GM19099 (cell line): Measurements from ENCODE around the gene CSF3R.

Experiments
- POLR2A ChIP-seq: IDR thresholded peaks from 3 replicates; pipeline ENCODE4 v1.6.1; 2011; ENCODE audit warnings: low read depth; ENCODE audit not compliant: insufficient read length; ENCODE audit errors: extremely low read depth

CSF3R gene

DNA sequence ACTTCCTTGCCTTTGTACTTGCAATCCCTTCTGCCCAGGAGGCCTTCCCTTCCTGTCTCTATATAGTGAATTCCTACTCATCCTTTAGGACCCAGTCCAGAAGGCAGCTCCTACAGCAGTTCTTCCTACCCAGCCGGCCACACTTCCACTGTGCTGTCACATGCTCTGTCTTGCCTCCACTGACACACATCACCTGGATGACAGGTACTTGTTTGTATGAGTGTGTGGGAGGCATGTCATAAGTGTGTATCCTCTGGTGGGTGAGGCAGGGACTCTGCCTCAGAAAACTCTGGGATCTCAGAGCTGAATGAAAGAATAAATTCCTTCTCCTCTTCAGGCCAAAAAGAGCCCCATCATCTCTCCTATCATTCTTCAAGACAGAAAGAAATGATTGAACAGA lies 27.3 kb downstream of the CSF3R start:
- TF ChIP-seq POLR2A: no peak

DNA sequence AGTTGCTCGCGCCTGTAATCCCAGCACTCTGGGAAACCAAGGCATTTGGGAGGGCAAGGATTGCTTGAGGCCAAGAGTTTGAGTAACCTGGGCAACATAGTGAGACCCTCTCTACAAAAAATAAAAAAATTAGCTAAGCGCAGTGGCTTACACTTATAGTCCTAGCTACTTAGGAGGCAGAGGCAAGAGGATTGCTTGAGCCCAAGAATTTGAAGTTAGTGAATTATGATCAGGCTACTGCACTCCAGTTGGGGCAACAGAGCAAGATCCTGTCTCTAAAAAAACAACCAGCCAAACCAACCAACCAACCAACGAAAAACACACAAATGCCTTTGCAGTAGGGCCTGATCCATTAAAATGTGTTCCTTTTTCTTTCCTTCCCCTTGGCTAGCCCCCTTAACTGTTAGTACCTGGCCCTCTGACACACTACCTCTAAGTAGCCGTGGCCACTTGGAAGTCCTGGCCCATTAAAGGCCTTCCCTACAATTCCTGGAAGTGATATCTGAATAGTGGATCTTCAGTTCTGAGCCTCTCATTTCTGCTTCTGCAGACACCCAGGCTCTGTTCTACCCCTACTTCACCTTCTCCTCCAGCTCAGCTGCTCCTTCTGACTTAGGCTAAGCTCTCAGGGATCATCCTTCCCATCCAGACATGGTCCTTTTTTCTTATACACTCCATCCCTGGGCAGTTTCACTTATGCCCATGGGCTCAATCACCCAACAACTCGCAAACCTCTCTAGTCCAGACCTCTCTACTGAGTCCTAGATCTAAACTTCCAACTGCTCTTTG lies 28.9 kb downstream of the CSF3R start:
- no peak for TF ChIP-seq POLR2A

DNA sequence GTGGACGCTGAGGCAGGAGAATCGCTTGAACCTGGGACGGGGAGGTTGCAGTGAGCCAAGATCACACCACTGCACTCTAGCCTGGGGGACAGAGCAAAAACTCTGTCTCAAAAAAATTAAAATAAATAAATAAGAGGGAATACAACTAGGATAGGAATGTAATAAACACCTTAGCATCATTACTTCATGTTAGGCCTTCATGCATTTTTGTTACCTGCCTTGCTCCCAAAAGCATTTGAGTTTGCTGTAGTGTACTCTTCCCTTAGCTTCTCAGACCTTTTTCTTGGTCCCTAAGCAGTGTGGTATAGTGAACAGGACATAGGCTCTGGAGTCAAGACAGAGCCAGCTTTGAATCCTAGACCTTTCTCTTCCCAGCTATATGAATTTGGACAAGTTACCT lies 29.7 kb downstream of the CSF3R start:
- no peak for TF ChIP-seq POLR2A

DNA sequence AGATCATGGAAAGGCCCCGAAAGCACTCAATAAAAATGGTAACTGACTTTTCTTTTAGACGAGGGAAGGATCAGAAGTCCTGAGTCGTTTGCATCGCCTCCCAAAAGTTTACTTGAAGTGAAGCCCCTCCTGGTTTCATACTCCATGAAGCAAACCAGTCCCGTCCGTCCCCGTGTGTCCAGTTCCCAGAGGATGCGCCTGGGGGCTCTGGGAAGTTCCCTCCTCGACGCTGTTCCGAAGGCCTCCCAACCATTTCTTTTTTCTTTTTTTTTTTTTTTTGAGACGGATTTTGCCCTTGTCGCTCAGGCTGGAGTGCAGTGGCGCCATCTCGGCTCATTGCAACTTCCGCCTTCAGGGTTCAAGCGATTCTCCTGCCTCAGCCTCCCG lies 31.8 kb downstream of the CSF3R start:
- TF ChIP-seq POLR2A: no peak

DNA sequence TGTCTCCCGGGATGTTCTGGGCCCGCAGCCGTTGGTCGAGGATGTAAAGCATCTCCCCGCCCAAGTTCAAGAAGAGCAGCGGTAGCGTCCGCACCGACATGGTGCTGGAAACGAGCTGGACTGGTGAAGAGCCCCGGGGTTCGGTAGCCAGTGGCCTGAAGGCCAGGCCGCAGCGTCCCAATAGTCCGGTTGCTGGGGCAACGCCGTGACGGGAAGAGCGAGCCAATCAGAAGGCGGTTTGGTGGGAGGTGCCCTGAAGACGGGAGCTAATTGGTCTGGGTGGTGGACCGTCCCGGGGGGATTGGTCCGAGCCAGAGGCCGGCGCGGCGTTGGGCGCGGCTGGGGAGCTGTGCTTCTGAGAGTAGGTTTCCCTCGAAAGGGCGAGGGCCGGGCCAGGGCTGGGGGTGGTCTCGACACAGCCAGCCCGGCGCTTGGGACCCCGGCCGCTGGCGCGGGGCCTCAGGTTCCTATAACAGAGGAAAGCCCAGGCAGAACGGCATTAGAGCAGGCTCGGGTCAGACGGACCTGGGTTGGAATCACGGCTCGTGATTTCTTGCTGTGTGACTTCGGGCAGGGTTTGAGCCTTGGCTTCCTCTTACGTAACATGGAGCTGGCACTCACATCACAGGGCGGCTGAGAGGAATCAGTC lies 32.3 kb downstream of the CSF3R start, which contains the start of gene OSCP1:
OSCP1 (minus strand) TSS at position 182 of the 649 bp plus-strand sequence; CDS start at position 100, 82 bp downstream.
- peak; percentile 88 for TF ChIP-seq POLR2A

DNA sequence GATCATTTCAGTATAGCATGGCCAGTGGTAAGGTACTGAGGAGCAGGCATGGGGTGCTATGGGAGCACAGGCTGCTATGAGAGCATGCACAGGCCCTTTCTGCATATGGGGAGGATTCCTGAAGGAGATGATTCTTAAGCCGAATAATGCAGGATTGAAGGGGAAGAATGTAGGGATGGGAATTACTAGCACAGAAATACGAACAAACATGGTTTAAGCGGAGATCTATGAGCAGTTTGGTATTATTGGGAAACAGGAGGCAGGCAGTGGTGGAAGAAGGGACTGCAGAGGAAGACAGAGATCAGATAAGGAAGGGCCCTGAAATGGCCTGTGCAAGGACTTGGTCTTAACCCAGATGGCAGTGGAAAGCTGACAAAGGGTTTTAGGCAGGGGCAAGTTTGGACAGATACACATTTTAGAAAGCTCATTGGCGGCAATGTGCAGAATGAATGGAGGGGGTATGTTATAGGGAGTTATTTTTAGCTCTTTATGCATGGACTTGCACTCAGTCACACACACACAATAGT lies 34.1 kb downstream of the CSF3R start:
- no peak for TF ChIP-seq POLR2A

DNA sequence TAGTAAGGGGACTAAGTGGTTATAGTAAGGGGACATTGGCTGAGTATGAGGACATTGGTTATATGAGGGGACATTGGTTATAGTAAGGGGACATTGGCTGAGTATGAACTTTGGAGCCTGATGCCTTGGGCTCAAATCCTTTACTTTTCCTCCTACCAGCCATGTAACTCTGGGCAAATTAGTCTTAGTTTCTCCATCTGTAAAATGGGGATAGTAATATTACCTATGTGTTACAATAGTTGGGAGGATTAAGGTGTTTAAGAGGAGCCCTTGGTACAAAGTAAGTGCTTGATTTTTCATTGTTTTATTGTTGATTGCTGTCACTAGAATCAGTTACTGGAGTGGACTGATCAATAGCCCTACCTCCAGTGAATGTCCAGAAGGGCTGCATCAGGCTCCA lies 35.3 kb downstream of the CSF3R start:
- no peak for TF ChIP-seq POLR2A

DNA sequence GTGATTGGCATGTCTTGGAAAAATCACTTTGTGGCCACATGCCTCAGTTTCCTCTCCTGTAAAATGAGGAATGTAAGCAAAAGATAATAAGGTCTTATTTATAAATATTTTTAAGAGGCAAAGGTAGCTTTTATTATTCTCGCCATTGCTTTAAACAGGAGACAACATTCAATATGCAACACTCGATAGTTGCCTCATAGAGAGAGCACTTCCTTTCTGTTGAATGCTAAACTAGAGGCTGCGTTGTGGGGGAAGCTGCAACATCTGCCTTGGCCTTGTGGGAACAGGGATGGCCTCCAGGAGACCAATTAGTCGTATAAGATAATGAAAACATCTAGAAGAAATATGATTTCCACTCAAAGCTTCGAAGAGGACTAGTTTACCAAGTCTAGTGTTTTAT lies 36.0 kb downstream of the CSF3R start:
- no peak for TF ChIP-seq POLR2A

DNA sequence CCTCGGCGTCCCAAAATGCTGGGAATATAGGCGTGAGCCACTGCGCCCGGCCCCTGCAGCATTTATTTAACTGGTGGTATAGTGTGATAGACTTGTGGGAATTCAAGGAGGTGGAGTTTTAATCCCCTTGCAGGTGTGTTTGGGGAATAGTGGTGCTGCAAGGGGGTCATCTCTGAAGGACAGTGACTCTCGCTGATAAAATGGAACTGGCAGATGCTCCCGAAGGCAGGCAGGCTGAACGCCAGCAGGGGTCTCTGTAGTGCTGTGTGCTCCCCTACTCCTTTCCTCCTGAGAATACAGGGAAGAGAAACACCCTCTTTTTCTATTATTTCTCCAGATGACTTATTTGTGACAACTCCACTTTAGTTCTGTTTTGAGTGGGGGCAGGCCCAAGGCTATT lies 36.4 kb downstream of the CSF3R start:
- no peak for TF ChIP-seq POLR2A

DNA sequence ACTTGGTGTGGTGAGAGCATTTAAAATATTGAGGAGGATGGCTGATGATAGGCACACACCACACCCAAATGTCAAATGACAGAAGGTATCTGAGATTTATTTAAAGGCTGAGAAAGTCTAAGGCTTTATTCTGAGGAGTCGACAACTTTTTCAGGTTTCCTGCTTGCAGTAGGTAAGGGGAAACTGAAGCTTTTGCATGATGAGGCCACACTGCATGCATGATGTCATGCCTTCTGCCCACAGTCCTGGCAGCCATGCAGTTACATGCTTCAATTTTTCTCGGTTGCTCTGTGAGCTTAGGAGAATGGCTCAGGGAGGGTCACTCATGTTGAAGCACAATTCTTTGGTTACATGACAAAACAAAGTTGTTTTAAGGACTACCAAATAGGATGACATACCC lies 39.4 kb downstream of the CSF3R start:
- TF ChIP-seq POLR2A: no peak

DNA sequence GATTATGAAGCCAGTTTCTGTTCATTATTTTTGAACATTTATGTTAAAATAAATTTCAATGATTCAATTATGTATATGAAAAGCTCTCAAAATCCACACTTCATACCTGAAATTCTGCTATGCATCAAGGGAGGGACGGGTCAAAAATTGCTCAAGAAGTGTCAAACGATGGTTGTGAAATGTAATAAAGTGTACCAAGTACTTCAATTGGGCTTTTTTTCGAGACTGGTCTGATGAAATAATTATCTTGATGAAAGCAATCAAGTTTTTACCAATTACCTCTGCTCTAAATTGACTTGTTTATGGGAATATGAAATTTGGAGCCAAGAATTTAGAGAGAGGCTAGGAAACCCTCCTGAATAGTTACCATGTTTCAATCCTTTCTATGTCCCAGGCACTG lies 40.4 kb downstream of the CSF3R start:
- TF ChIP-seq POLR2A: no peak

DNA sequence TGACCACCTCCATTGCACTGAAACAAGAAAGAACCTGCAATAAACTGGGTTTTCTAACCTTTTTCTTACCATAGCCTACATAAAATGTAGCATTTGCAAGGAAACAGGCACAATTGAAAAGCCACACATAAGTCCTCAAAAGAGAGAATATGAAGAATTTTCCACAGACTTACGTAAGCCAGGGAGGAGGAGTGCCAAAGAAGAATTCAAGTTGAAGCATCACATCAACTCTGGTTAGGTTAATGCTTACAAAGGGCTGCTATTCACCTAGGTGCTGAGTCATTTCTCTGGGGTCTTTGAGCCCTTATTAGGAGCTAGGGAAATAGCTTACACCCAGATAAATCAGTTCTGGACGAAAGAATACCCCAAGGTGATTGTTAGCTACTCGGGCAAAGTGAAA lies 42.1 kb downstream of the CSF3R start:
- TF ChIP-seq POLR2A: no peak

DNA sequence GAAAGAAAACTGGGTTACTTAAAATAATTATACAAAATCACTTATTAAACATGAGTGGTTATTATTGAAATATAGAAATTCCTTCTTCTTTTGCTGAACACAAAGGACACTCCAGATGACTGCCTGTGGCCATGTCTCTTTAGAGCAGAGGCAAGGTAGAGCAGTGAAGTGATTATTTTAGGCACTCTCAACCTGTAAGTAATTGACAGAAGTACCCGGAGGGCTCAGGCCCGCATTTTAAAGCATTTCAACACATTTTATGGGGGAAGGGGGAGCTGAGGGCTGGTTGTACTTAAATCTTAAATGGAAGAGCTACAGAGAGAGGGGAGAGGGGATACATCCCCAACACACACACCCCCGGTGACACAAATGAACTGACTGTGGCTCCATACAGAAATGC lies 42.7 kb downstream of the CSF3R start:
- no peak for TF ChIP-seq POLR2A

DNA sequence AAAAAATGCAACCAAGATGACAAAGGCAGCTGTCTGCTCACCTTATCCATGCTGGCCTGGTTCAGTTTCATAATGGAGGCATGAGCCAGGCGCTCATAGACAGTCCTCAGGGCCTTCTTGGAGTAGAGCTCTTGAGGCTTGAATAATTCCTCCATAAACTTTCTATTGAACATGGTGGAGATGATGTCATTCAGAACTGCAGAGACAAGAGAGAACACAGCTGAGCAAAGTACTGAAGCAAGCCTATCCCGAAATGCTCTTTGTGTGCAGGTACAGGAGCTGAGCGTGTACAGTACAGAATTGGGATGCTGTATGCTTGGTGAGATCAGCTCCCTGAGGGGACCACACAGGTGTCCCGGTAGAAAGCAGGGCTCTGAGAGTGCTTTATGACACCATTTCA lies 44.0 kb downstream of the CSF3R start:
- TF ChIP-seq POLR2A: no peak

DNA sequence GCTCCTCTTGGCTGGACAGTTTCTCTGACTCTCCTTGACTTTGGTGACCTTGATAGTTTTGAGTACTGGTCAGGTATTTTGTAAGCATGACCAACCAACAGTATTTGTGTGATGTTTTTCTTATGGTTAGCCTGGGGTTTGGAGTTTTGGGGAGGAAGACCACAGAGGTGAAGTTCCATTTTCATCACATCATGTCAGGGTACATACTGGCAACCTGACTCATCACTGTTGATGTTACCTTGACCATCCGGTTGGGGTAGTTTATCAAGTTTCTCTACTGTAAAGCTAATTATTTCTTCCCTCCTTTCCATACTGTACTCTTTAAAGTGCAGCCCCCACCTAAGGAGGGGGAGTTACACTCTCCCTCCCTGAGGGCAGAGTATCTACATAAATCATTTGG lies 45.9 kb downstream of the CSF3R start:
- no peak for TF ChIP-seq POLR2A

DNA sequence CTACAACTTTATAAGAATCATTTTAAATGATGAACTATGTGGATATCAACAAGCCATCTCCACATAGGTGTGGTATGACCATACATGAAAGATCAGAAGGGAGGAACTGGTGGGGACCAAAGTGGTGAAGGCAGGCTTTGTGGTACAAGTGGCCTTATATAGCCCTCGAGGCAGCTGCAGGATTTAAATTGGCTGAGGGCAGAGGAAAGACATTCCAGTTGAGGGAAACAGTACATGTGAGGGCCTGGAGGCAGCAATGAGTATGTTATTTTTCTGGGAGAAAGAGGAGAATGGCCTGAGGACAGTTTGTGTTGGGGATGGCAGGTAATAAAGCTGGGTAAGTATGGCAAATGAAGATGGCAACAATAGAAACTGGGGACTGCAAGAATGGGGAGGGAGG lies 49.6 kb downstream of the CSF3R start:
- no peak for TF ChIP-seq POLR2A
